GM18511 (cell line): ENCODE results near the gene SDK1.

Experiments
- ATAC-seq: cut with Tn5 transposase; IDR thresholded peaks from one replicate; pipeline ENCODE4 v1.9.1; 2021; ENCODE audit warnings: mild to moderate bottlenecking, moderate library complexity; ENCODE audit not compliant: unreplicated experiment

The SDK1 gene

DNA sequence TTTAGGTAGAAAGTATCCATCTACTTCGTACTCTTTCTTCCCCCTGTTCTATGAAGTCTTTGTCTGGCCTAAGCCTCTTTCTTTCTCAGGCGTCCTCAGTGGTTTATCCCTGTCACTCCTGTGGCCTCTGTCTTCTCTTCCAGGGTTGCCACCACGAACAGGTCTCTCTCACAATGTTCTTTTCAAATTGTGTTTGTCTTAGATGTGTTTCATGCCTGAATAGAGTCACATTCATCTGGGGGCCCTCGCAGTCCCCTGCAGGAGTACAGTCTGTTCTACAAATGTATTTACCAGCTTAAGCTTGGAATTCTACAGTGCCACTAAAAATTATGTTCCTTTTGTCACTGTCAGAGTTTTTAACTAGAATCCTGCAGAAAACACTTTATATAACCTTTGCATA, 700.7 kb downstream of the SDK1 start:
- no peak for ATAC-seq

DNA sequence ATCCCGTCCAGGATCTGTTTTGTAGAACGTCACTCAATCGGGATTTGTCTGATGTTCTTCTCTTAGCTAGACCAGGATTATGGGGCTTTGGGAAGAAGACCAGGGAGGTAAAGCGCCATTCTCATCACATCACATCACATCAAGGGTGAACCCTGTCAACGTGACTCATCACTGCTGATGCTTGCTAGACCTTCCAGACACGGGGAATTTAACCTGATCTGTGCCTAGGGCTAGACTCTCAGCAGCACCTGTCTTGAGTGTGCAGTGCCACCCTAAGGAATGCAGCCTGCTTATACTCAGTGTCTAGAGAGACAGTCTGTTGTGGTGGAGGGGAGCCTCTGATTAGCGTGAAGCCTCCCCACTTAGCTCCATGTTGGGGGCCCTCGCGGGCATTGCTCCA, 702.5 kb downstream of the SDK1 start:
- no peak for ATAC-seq

DNA sequence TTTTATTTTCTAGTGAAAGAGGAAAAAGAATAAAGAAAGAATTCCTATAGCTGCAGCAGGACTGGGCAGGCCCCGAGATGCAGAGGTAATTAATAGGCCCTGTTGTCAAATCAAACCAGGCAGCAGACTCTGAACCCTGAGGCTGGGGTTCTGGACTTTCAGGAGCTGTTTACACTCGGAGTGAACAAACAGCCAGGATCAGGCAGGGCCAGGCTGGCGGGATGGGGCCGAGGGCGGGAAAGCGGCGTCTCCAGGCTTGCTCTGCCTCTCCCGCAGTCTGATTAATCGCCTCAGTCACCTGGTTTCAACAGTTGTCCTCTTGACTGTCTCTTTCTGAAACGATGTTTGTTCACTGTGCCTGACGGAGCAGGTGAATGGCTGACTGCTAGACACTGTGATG, 705.6 kb downstream of the SDK1 start:
- no peak for ATAC-seq

- no peak for ATAC-seq
Measured at GRCh38 chr7:4009211-4010060, 708.4 kb downstream of the SDK1 start.

- no peak for ATAC-seq
Measured at GRCh38 chr7:4010061-4010605, 709.1 kb downstream of the SDK1 start.

DNA sequence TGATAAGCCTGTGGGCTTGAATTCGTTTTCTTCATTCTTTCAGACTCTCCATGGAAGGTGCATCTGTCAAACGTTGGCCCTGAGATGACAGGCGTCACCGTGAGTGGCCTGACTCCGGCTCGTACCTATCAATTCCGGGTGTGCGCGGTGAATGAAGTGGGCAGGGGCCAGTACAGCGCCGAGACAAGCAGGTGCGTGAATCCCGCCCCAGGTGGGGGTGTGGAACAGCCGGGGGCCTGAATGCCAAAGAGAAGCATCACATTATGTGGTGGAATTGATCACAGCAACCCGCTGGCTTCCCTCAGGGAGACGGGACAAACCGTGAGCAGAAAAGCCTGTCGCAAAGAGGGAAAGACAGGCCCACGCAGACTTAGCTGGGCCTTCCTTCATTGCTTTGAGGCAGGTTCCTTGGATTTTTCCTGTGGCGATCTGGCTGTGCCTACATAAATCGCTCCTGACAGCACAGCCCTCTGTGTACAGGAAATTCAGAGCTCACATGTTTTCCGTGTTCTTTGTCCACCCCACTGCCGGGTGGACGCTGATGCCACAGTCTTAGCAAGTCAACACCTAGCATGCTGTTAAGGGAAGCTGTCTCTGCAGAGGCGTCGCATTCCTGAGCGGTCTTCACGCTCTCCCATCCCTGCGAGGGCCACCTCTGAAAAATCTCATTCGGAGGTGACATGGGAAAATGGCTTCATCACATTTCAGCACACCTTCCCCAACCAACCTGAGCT, 710.0 kb downstream of the SDK1 start:
- no peak for ATAC-seq

DNA sequence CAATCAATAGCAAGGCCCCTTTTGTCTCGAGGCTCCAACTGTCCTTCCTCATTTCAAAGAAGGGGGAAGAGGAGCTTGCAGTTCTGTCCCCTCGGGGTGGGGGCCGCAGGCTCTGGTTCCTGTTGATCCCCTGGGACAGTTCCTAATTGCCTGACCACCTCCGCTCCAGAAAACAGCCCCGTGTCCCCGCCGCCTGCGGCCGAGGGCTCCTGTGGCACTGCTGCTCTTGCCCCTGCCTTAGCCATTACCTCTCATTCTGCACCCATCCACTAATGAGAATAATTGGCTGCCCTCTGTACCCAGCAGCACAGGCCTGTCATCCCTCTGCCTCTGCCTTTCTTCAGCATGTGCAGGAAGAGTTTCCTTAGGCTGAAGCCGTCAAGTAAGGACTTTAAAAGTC, 712.7 kb downstream of the SDK1 start:
- ATAC-seq, result no peak

DNA sequence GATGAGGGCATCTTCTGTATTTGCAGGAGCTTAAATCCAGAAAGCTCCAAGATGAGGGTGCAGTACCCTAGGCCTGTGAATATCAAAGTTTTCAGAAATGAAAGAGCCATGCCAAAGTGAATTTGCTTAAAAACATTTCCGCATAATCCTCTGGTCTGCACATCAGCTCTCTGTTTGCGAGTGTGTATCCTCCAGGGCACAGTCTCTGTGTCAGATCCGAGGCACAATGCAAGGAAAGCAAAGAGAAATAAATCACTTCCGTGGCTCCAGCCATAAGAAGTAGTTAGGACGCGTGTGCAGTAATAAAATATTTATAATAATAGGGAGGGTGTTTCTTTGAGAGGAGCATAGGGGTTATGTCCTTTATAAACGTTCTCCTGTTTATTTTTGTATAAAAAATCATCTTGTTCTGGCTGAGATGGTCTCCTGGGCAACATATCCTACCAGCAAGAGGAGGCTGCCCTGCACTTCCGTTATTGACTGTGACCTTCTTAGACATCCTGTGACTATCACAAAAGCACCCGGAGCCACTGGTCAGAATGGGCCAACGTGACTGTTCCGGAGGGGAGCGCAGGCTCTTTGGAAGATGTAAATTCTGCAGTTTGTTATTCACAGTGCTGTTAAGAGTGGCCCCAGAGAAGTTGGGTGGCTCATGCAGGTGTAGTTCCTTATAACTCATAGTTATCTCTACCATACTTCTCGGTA, 713.4 kb downstream of the SDK1 start:
- no peak for ATAC-seq

DNA sequence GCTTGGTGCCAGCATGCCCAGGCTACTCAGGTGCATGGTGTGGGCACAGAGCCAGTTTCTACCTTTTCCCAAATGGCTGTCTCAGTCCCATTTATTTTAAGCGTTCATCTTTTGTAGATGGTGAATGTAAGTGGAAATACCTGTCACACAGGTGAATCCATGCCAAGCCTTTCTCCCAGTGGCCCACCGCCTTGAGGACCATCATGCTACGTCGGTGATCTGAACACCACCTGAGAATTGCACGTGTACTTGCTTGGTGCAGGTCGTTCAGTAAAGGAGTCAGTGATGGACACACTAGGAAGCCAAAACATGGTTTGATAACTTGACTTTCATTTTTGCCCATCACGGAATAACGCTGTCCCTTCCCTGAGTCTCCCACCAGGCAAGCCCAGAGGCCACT, 714.3 kb downstream of the SDK1 start:
- no peak for ATAC-seq

- no peak for ATAC-seq
Measured at GRCh38 chr7:4015996-4016395, 714.9 kb downstream of the SDK1 start.

DNA sequence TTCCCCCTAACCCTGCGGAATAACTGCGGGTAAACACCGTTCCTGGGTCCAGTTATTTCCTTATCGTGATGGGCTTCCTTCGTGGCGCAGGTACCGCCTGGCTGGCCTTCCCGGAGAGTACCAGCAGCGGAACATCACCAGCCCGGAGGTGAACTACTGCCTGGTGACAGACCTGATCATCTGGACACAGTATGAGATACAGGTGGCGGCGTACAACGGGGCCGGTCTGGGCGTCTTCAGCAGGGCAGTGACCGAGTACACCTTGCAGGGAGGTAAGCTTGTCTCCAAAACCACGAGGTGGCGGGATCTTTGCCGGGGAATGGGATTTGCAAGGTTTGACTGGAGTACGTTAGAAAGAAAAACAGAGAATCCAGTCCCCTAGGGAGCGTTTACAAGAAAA, 716.0 kb downstream of the SDK1 start:
- no peak for ATAC-seq

DNA sequence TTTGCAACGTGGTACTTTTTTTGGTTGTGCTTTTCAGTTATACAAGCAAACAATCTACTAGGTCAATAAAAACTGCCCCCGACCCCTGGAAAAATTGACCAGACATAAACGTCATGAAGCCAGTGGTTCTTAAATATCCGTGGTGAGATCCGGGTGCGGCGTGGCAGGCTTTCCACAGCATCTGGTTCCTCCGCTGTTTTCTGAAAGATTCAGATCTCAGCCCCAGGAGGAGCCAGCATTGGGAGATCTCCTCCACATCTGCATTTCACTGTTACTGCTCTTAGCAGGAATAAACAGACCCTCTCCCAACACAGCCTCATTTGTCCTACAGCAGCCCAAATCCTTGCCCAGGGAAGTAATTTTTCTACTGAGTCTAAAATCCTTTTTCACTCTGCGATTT, 716.7 kb downstream of the SDK1 start:
- no peak for ATAC-seq

GRCh38 chr7:4018601-4019316, 717.7 kb downstream of the SDK1 start:
- no peak for ATAC-seq

DNA sequence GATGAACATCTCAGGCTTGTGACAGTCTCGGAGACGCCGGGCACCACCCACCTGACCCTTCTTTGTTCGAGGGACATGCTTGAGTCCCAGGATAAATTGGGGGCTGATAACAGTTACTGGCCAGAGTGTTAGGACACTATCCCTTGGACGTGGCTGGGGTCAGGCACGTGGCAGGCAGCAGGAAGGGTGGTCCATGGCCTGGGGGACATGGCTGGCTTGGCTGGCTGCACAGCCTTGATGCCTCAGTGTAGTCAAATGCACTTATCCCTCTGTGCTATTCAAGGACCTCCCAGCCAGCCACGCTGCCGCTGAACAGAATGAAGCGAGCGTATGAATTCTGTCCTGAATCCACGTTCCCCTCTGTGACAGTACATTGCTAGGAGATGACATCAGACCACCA, 719.0 kb downstream of the SDK1 start:
- no peak for ATAC-seq

- no peak for ATAC-seq
Measured at GRCh38 chr7:4021413-4021812, 720.4 kb downstream of the SDK1 start.

DNA sequence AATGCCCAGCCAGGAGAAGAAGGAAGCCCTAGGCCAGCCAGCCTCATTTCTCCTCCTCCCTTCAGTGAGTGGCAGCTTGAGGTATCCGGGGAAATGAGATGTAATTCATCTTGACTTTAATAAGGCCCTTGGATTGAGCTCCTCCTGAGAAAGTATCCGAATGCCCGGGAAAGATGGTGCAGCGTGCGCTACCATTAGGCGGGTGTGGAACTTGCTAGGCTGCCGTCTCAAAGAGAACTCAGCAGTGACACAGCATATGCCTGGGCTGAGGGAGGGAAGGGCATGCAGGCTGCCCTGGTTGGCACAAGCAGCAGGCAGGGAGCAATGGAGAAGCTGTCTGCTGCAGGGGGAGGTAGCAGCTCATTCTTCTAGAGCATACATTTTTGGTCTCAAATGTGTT, 721.2 kb downstream of the SDK1 start:
- no peak for ATAC-seq

DNA sequence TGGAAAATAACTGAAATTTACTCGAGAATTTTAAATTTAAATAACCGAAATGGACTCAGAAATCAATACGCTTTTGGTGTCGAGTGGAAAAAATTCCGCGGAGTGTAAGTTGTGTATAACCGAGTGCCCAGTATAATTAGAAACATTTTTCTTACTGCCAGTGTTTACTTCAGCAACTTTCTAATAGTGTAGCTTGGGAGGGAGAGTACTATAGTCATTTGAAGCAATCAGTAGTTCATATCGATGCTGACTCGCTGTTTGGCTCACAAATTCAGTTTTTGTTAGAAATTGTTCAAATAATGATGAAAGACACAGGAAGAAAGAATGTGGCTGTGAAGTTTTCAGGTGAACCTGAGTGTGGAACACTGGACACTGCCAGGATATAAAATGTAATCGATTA, 722.5 kb downstream of the SDK1 start:
- no peak for ATAC-seq

GRCh38 chr7:4024133-4024532, 723.1 kb downstream of the SDK1 start:
- no peak for ATAC-seq

DNA sequence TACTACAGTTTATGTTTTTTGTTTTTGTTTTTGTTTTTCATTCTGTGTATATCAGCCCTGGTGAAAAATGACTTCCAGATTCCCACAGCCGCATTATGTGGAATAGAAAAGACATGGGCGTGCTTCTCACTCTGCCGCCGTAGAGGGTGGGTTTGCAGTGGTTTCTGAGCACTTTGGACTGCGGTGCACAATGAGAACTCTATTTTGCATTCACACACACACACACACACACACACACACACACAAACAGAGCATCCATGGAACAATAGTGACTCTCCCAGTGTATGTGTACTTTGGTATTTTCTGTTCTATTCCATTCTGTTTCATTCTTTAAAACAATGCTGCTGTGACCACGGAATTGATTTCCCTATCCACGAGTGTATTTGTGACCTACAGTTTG, 723.8 kb downstream of the SDK1 start:
- no peak for ATAC-seq

DNA sequence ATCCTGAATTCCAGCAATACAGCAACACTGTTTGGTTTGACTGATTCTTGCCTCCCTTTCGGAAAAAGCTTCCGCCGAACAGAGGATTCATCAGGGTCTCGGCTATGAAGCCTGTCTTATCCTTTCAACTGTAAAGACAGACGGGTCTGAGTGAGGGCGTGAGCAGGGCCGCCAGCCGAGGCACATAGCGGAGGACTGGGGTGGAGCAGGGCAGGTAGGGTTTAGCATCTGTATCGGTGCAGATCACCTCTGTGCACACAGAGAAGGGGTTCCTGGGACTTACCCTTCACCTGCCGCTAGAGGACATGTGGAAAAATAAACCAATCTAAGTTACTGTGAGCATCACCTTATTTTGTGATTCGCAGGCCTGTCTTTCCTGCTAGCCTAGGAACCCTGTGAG, 724.2 kb downstream of the SDK1 start:
- no peak for ATAC-seq
